ENCODE data around the gene SLC39A12.

SLC39A12 gene

GRCh38 chr10:17963431-17963830, 11.7 kb downstream of the SLC39A12 start:
- no peak for DNase-seq (ENCODE audit: low read depth in 3 of 3)

GRCh38 chr10:17965649-17966235, 14.0 kb downstream of the SLC39A12 start:
- DNase-seq (ENCODE audit: low read depth in 3 of 3): no peak

GRCh38 chr10:17974505-17974904, 22.8 kb downstream of the SLC39A12 start:
- DNase-seq (ENCODE audit: low read depth in 3 of 3): no peak

GRCh38 chr10:17980846-17981565, 29.3 kb downstream of the SLC39A12 start:
- DNase-seq (ENCODE audit: low read depth in 3 of 3): no peak

- no peak for DNase-seq (ENCODE audit: low read depth in 3 of 3)
These were observed 30.2 kb downstream of the SLC39A12 start for GRCh38 chr10:17981766-17982380.

GRCh38 chr10:17984056-17984455, 32.3 kb downstream of the SLC39A12 start:
- no peak for DNase-seq (ENCODE audit: low read depth in 3 of 3)

- DNase-seq (ENCODE audit: low read depth in 3 of 3): no peak
These were observed 32.8 kb downstream of the SLC39A12 start for GRCh38 chr10:17984563-17984962.

- no peak for DNase-seq (ENCODE audit: low read depth in 3 of 3)
These were observed 38.4 kb downstream of the SLC39A12 start for GRCh38 chr10:17989908-17990767.

GRCh38 chr10:17992266-17992665, 40.5 kb downstream of the SLC39A12 start:
- no peak for DNase-seq (ENCODE audit: low read depth in 3 of 3)

GRCh38 chr10:17993361-17993760, 41.6 kb downstream of the SLC39A12 start:
- DNase-seq (ENCODE audit: low read depth in 3 of 3): no peak

GRCh38 chr10:18000601-18001000, 48.9 kb downstream of the SLC39A12 start:
- DNase-seq (ENCODE audit: low read depth in 3 of 3): no peak

- DNase-seq (ENCODE audit: low read depth in 3 of 3): no peak
These were observed 53.7 kb downstream of the SLC39A12 start for GRCh38 chr10:18005445-18005780.

- DNase-seq (ENCODE audit: low read depth in 3 of 3): no peak
These were observed 54.2 kb downstream of the SLC39A12 start for GRCh38 chr10:18005781-18006456.

GRCh38 chr10:18008986-18009385, 57.3 kb downstream of the SLC39A12 start:
- DNase-seq (ENCODE audit: low read depth in 3 of 3): no peak

- no peak for DNase-seq (ENCODE audit: low read depth in 3 of 3)
These were observed 58.3 kb downstream of the SLC39A12 start for GRCh38 chr10:18010050-18010449.

GRCh38 chr10:18020523-18020922, 68.8 kb downstream of the SLC39A12 start:
- DNase-seq (ENCODE audit: low read depth in 3 of 3): no peak

- DNase-seq (ENCODE audit: low read depth in 3 of 3): no peak
These were observed 70.2 kb downstream of the SLC39A12 start for GRCh38 chr10:18021725-18022480.

- no peak for DNase-seq (ENCODE audit: low read depth in 3 of 3)
These were observed 91.7 kb downstream of the SLC39A12 start for GRCh38 chr10:18043148-18044006.

GRCh38 chr10:18044976-18045720, 93.4 kb downstream of the SLC39A12 start:
- DNase-seq (ENCODE audit: low read depth in 3 of 3): no peak

All from stimulated activated CD4-positive, alpha-beta T cell treated with anti-CD3 and anti-CD28 coated beads, TNF-alpha, amount 100 ng/mL, for 48 hours (primary cell).